ENCODE data around the gene ZNF714.

- TF ChIP-seq CTCF (IDR thresholded peaks at IDR 0.05), result no peak
- no peak for TF ChIP-seq POLR2AphosphoS5 (IDR thresholded peaks at IDR 0.05; ENCODE audit: insufficient read depth in 1 of 2, low read depth in 1 of 2)
- TF ChIP-seq POLR2A (IDR thresholded peaks at IDR 0.05), result no peak
Observed at GRCh38 chr19:21149877-21150276, 67.9 kb downstream of the ZNF714 start.
